ENCODE results near the gene TMEM120B. TPM values are rescaled to one million over a fixed set of nuclear protein-coding genes. Genes with fewer than 3 reads are reported as not detected.
A peak's percentile ranks its signal among the peaks of the same experiment; 100 is the strongest.

The TMEM120B gene
- total and polyA plus RNA-seq, 2 of the 4 experiments (the other 2 are of a cell fraction), result 10.6 to 18.4 TPM

GRCh38 chr12:121713257-121713777, 765 bp downstream of the TMEM120B start:
- Histone ChIP-seq H3K9me1 (ENCODE audit: insufficient read depth, low read length) (peaks cover 26% of the 10 kb centered on the region), H3K4me1 (ENCODE audit: control insufficient read depth, insufficient read depth, low read length) (peaks cover 10% of the 10 kb centered on the region), H3K27me3 (ENCODE audit: control insufficient read depth, insufficient read depth, low read length) (no peaks in the 10 kb centered on the region), H3K14ac (replicated peaks; ENCODE audit: low read depth, low read length) (peak overlapping the region; percentile 73), H4K5ac (ENCODE audit: low read depth, low read length) (no peak overlapping the region), H2BK20ac (ENCODE audit: low read depth, low read length) (no peak overlapping the region), H3K79me1 (ENCODE audit: low read depth in 1 of 2, low read length in 2 of 2) (peaks cover 26 to 57% of the 10 kb centered on the region in 2 experiments; a peak in 3 of 4 replicates), H3K18ac (ENCODE audit: low read depth, low read length) (no peak overlapping the region), H3K23ac (ENCODE audit: low read depth, low read length) (peak overlapping the region; percentile 92), H2BK120ac (ENCODE audit: low read depth, low read length) (peak overlapping the region; percentile 26; the same call in 1 of the 2 replicates), H3K9ac (ENCODE audit: low read depth, low read length) (peak overlapping the region; percentile 65), H4K91ac (ENCODE audit: insufficient read depth, low read depth, low read length) (peak overlapping the region; percentile 68; the same call in 1 of the 2 replicates), H2BK15ac (ENCODE audit: low read depth, low read length) (0 out of 3 replicates have a peak overlapping the region, but pooled peaks have one; percentile 6), H3K27ac (ENCODE audit: insufficient read depth, low read length) (peak overlapping the region; percentile 48), H2BK5ac (ENCODE audit: low read depth, low read length, poor library complexity, severe bottlenecking) (no peak overlapping the region), H3K9me3 (ENCODE audit: control insufficient read depth, insufficient read depth, low read length) (no peaks in the 10 kb centered on the region), H3K4me3 (ENCODE audit: insufficient read depth, low read depth, low read length) (peak overlapping the region; percentile 75), H2AK9ac (replicated peaks; ENCODE audit: low read depth, low read length, poor library complexity) (peak overlapping the region; percentile 97), H2AFZ (replicated peaks; ENCODE audit: low read length, poor library complexity) (peak overlapping the region; percentile 95), H3K4ac (ENCODE audit: low read depth, low read length) (peak overlapping the region; percentile 82), H3K4me2 (ENCODE audit: low read depth, low read length) (peak overlapping the region; percentile 94), H2AK5ac (ENCODE audit: low read depth, low read length) (peak overlapping the region; percentile 64), H3K36me3 (ENCODE audit: control insufficient read depth, insufficient read depth, low read length) (0 out of 2 replicates have a peak, but pooled peaks cover 1% of the 10 kb centered on the region), H4K20me1 (ENCODE audit: insufficient read depth, low read length) (peaks cover 6% of the 10 kb centered on the region; the same call in 1 of the 2 replicates), H3K56ac (ENCODE audit: extremely low read depth, insufficient read depth, low read length) (peak overlapping the region; percentile 38; the same call in 1 of the 2 replicates), H4K8ac (ENCODE audit: low read depth in 2 of 2, low read length in 2 of 2) (peak overlapping the region; percentile 19 to 32; a peak in 2 of 4 replicates)
- WGBS, 2 experiments (ENCODE audit: extremely low coverage in 2 of 2, insufficient read length in 1 of 2), result 8% methylated on average over 2 of the region's 14 CpGs; no CpG with 5 or more reads in 1 of the 2 experiments
- dilution Hi-C loops (cut with HindIII; ENCODE audit: low sequenced_read_pairs, unreplicated experiment), result no loop called here
- ChIA-PET CTCF (interaction anchor here (1.5 kb wide), 1 partner anchor 81 kb away, joined by 4 read pairs; no protein-coding TSS in a partner anchor), POLR2A (ENCODE audit: unreplicated experiment) (no interaction called here)
- ATAC-seq (ENCODE audit: low read depth), result peak; percentile 12
- TF ChIP-seq CTCF (conservative IDR thresholded peaks at IDR 0.05; ENCODE audit: low read depth, low read length) (no peak), RFX5 (IDR thresholded peaks at IDR 0.05; ENCODE audit: low read depth, low read length) (no peak), CHD1 (IDR thresholded peaks at IDR 0.05; ENCODE audit: low read depth, low read length) (no peak), FOS (IDR thresholded peaks at IDR 0.05; ENCODE audit: low read depth, low read length) (no peak), POLR2A (IDR thresholded peaks at IDR 0.05; ENCODE audit: low read depth, low read length) (no peak), NFE2L2 (IDR thresholded peaks at IDR 0.05; ENCODE audit: low read depth, low read length) (no peak), MAZ (IDR thresholded peaks at IDR 0.05; ENCODE audit: borderline replicate concordance, low read depth, low read length) (no peak; the same call in 1 of the 2 replicates), RAD21 (IDR thresholded peaks at IDR 0.05; ENCODE audit: low read length) (no peak)
- TF ChIP-seq, protein P1, sequence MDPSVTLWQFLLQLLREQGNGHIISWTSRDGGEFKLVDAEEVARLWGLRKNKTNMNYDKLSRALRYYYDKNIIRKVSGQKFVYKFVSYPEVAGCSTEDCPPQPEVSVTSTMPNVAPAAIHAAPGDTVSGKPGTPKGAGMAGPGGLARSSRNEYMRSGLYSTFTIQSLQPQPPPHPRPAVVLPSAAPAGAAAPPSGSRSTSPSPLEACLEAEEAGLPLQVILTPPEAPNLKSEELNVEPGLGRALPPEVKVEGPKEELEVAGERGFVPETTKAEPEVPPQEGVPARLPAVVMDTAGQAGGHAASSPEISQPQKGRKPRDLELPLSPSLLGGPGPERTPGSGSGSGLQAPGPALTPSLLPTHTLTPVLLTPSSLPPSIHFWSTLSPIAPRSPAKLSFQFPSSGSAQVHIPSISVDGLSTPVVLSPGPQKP (IDR thresholded peaks at IDR 0.05; ENCODE audit: borderline replicate concordance, low read depth, low read length), result no peak
- intact Hi-C loops (cut with micrococcal nuclease), result loop anchor here (5.0 kb wide), 2 partner anchors 54 to 79 kb away; partner anchors contain the start of gene RHOF
- peak; percentile 36 for DNase-seq
- in situ Hi-C loops (cut with MboI; ENCODE audit: low sequenced_read_pairs), result no loop called here
- no TSS peak for BruUV-seq (replicated peaks)

Measured in IMR-90 (cell line).